Adrenal gland (tissue), 12 donors: ENCODE results near the gene GPC5. TPM values are rescaled to one million over a fixed set of nuclear protein-coding genes. Genes with fewer than 3 reads are reported as not detected.
A peak's percentile ranks its signal among the peaks of the same experiment; 100 is the strongest.

Source experiments
- DNase-seq, 7 donors: peaks; one replicate each; pipeline ENCODE4 v3.0.0-alpha.2; 2019 to 2020
- H3K27ac ChIP-seq, 5 donors: fragments of 200-600 bp; sonication (generic) in 4 of 5; 1 replicate in 3 of 5; 2 replicates in 2 of 5; pipeline versions ENCODE4 v1.5.1 to v1.8.0; 2016 to 2020; ENCODE audit warnings: mild to moderate bottlenecking in 1 of 5
- H3K27me3 ChIP-seq: fragments of 200-600 bp; 2 replicates; pipeline ENCODE4 v1.8.0; 2021
- H3K36me3 ChIP-seq, 2 donors: fragments of 200-600 bp; replicated peaks in 1 of 2; 1 replicate in 1 of 2; 2 replicates in 1 of 2; pipeline versions ENCODE4 v1.5.1 to v1.8.0; 2018 to 2022
- H3K4me1 ChIP-seq, 2 donors: fragments of 200-600 bp; replicated peaks in 1 of 2; 1 replicate in 1 of 2; 2 replicates in 1 of 2; pipeline versions ENCODE4 v1.5.1 to v1.8.0; 2018 to 2021
- H3K4me3 ChIP-seq, 4 donors: fragments of 200-600 bp; sonication (generic) in 3 of 4; one replicate each; pipeline ENCODE4 v1.5.1; 2016 to 2018
- H3K9me3 ChIP-seq, 3 donors: fragments of 200-600 bp; sonication (generic) in 1 of 3; replicated peaks in 1 of 3; 1 replicate in 2 of 3; 2 replicates in 1 of 3; pipeline versions ENCODE4 v1.5.1 to v1.8.0; 2016 to 2021
- POLR2A ChIP-seq, 2 donors: fragments of 450-650 bp; IDR thresholded peaks; one replicate each; pipeline ENCODE4 v1.6.1; 2017; ENCODE audit warnings: antibody characterized with exemption in 2 of 2, mild to moderate bottlenecking in 2 of 2, moderate library complexity in 1 of 2
- WGBS, 4 donors: extraction: QIAGEN DNeasy Blood & Tissue Kit in 2 of 4; methylation state at CpG; one replicate each; pipeline versions ENCODE4 v1.1.5 to v1.1.7; 2013 to 2017; 5-methylcytosine and 5-hydroxymethylcytosine counted together
- intact Hi-C, 2 donors: fragments of 100-400 bp; cut with DNase I; formaldehyde crosslinking; loops; one replicate each; pipeline versions ENCODE4 v1.14.1 to v1.15.0; 2022 to 2023
- polyA plus RNA-seq, 3 donors: library from polyadenylated mRNA; stranded (reverse); fragments of 200-250 nt in 2 of 3; fragments of 350-450 nt in 1 of 3; fragmentation: Illumina TruSeq in 1 of 3; extraction: RNeasy Lipid Tissue Mini Kit (QIAGEN cat#74804) in 1 of 3; gene quantifications; one replicate each; pipeline ENCODE4 v1.2.3, GENCODE V29; 2013 to 2014
- total RNA-seq, 9 donors: library from RNA; depleted of rRNA in 4 of 9; stranded (reverse); fragments of >200 nt in 4 of 9; fragments of 120-200 nt in 1 of 9; fragmentation: NEBNext Ultra II Directional in 1 of 9; extraction: Animal tissue kit (Norgen Biotek cat#: 25700) in 1 of 9; gene quantifications; one replicate each; pipeline versions ENCODE4 v1.1.0 to v1.2.4, GENCODE V29; 2013 to 2023
- TF ChIP-seq, protein P1 (sequence below), 6 experiments: fragments of 450-650 bp in 4 of 6; fragments of 200-600 bp in 2 of 6; sonication (generic) in 1 of 6; IDR thresholded peaks; 1 replicate in 5 of 6; 2 replicates in 1 of 6; pipeline versions ENCODE4 v1.5.1 to v1.8.0; 2016 to 2021; ENCODE audit warnings: antibody characterized with exemption in 6 of 6, mild to moderate bottlenecking in 2 of 6, moderate library complexity in 1 of 6
- donor health status: healthy with polysubstance abuse.
- donor health status: Bipolar disorder and iron deficiency.
- donor health status: DM: yes; HTN: yes; CAD: no.
- donor health status: DM: no; HTN: no; CAD: no.
- donor health status: DM: no; HTN: no; CAD: no.
- donor health status: DM: yes; HTN: yes; CAD: no.

GPC5 gene
- total and polyA plus RNA-seq, 12 donors, result 0.24 to 7.7 (median 2.1) TPM; not detected in 4

DNA sequence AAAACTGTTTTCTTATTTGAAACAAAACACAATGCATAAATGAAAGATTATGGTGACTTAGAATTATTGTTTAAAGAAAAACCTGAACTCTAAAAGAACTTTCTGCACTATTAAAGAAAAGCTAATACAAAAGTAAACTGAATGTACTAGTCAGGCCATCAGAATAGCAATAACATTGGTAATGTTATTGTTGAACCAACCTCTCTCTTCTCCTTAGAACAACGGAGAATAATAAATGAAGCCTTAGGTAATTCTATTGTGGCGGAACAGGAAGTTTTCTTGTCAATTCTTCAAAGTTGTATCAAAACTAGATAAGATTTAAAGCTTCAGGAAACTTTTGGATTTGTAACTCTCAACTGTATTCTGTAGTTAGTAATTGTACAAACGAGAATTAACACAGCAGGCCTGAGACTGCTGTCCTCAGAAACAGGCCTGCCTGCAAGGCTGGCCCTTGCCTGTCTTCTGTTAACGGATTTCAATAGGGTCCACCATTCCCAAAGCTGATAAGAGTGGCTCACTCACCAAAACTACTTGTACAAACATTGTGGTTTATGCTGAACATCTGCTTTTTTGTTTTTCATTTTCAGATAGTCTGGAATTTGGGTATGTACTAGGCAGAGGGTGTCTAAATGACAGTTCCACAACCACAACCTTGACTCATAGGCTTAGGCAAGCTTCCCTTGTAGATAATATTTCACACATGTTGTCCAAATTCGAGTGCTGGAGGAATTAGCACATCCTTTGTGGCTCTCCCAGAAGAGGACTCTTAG, 825.8 kb downstream of the GPC5 start:
- H3K27me3 ChIP-seq, result no peaks in the 10 kb centered on the region
- no peak overlapping the region for H3K27ac ChIP-seq
- 47 to 51% (median 49%) methylated on average over 5 of the region's 5 CpGs for WGBS, 4 donors
- H3K9me3 ChIP-seq, result no peaks in the 10 kb centered on the region
- H3K4me3 ChIP-seq, result no peak overlapping the region
- H3K36me3 ChIP-seq, result no peaks in the 10 kb centered on the region
- TF ChIP-seq, protein P1, sequence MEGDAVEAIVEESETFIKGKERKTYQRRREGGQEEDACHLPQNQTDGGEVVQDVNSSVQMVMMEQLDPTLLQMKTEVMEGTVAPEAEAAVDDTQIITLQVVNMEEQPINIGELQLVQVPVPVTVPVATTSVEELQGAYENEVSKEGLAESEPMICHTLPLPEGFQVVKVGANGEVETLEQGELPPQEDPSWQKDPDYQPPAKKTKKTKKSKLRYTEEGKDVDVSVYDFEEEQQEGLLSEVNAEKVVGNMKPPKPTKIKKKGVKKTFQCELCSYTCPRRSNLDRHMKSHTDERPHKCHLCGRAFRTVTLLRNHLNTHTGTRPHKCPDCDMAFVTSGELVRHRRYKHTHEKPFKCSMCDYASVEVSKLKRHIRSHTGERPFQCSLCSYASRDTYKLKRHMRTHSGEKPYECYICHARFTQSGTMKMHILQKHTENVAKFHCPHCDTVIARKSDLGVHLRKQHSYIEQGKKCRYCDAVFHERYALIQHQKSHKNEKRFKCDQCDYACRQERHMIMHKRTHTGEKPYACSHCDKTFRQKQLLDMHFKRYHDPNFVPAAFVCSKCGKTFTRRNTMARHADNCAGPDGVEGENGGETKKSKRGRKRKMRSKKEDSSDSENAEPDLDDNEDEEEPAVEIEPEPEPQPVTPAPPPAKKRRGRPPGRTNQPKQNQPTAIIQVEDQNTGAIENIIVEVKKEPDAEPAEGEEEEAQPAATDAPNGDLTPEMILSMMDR (IDR thresholded peaks at IDR 0.05), result no peak
- no peak for TF ChIP-seq POLR2A (IDR thresholded peaks at IDR 0.05)
- H3K4me1 ChIP-seq, result no peaks in the 10 kb centered on the region
- peak in 1 of 7 donors; percentile 15 for DNase-seq
- intact Hi-C loops, result no loop called here

DNA sequence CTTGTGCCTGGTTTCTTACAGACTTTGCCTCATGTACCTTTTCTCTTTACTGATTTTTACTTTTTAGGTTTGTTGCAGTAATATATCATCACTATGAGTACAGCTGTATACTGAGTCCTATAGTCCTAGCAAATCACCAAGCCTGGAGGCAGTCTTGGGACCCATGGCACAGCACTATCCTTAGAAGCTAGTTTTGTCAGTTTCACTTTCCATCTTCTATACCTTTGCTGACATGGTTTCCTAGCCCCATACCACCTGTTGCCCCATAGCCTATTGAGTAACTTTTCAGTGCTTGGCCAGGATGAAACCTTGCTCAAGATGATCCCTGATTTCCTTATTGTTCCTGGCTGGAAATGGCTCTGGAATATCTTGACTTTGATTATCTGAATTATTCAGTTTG, 826.4 kb downstream of the GPC5 start:
- intact Hi-C loops, result no loop called here
- Histone ChIP-seq H3K9me3 (no peaks in the 10 kb centered on the region), H3K36me3 (no peaks in the 10 kb centered on the region), H3K27me3 (no peaks in the 10 kb centered on the region), H3K4me3 (no peak overlapping the region), H3K27ac (no peak overlapping the region), H3K4me1 (no peaks in the 10 kb centered on the region)
- no peak for TF ChIP-seq POLR2A (IDR thresholded peaks at IDR 0.05)
- TF ChIP-seq, protein P1 (IDR thresholded peaks at IDR 0.05), result no peak
- no peak for DNase-seq

DNA sequence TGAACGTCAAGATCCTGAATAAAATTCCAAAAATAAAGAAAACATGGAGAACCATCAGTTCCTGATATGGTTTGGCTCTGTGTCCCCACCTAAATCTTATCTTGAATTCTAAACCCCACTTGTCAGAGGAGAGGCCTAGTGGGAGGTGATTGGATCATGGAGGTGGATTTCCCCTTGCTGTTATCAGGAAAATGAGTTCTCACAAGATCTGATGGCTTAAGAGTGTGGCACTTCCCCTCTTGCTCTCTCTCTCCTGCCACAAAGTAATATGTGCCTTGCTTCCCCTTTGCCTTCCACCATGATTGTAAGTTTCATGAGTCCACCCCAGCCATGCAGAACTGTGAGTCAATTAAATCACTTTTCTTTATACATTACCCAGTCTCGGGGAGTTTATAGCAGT, 827.4 kb downstream of the GPC5 start:
- no peaks in the 10 kb centered on the region for H3K4me1 ChIP-seq
- TF ChIP-seq, protein P1 (IDR thresholded peaks at IDR 0.05), result no peak
- TF ChIP-seq POLR2A (IDR thresholded peaks at IDR 0.05), result no peak
- H3K4me3 ChIP-seq, result no peak overlapping the region
- H3K36me3 ChIP-seq, result no peaks in the 10 kb centered on the region
- H3K9me3 ChIP-seq, result no peaks in the 10 kb centered on the region
- intact Hi-C loops, result no loop called here
- WGBS, 4 donors, result 73 to 87% (median 80%) methylated on average over 2 of the region's 2 CpGs
- H3K27me3 ChIP-seq, result no peaks in the 10 kb centered on the region
- H3K27ac ChIP-seq, result no peak overlapping the region
- no peak for DNase-seq

DNA sequence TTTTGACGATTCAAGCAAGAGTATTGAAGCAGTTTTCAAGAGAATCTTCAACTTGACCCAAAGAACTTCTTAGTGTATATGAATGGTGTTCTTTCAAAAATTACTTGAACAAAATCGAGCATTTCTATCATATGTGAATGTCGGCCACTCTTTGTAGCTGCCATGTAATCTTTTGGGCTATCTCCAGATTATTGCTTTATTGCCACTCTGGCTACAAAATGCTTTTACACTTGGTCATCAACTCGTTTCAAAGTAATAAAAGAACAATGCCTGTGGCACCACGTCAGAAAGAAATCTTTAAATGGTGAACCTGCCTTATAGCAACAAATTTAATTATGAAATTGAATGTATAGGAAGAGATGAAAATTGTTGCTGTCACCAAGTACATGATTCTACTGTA, 834.5 kb downstream of the GPC5 start:
- intact Hi-C loops, result no loop called here
- DNase-seq, result no peak
- no peak overlapping the region for H3K4me3 ChIP-seq
- H3K27me3 ChIP-seq, result no peaks in the 10 kb centered on the region
- no peak overlapping the region for H3K27ac ChIP-seq
- H3K36me3 ChIP-seq, result no peaks in the 10 kb centered on the region
- 68 to 80% (median 74%) methylated on average over 5 of the region's 5 CpGs for WGBS, 4 donors
- TF ChIP-seq, protein P1 (IDR thresholded peaks at IDR 0.05), result no peak
- TF ChIP-seq POLR2A (IDR thresholded peaks at IDR 0.05), result no peak
- H3K9me3 ChIP-seq, result no peaks in the 10 kb centered on the region
- H3K4me1 ChIP-seq, result no peaks in the 10 kb centered on the region
